ENCODE measurements around the gene TRPC6. TPM values are rescaled to one million over a fixed set of nuclear protein-coding genes. Genes with fewer than 3 reads are reported as not detected.

The TRPC6 gene
- total and polyA plus RNA-seq, 9 of the 15 experiments (the other 6 are each of a cell fraction or from before 2014, with no cell fraction given): not detected

GRCh38 chr11:101523634-101524260 is 60.1 kb downstream of the TRPC6 start (continued):
- TF ChIP-seq SRSF1 (IDR thresholded peaks at IDR 0.05; ENCODE audit: low read depth, low read length) (no peak), MAFG (tag; conservative IDR thresholded peaks at IDR 0.05) (no peak)

DNA sequence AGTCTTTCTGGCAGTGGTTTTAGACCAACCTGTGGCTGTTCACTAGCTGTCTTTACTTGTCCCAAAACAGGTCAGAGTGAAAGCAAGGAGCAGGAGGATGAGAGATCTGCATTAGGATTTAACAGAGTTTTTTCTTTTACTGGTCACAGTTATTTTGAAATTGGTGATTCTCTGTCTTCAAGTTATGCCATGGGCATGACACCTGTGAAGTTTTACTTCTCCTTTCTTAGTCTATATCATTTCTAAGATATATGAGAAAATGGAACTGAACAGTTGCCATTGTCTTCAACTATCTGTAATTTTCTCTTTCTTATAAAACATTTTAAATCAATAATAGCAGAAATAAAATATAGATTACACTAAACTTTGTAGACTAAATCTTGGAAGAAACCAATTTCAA is 60.6 kb downstream of the TRPC6 start:
- H3K9me1 ChIP-seq (ENCODE audit: control insufficient read depth, insufficient read depth, low read length): no peaks in the 10 kb centered on the region
- H3K9ac ChIP-seq (ENCODE audit: insufficient read depth in 1 of 2, low read depth in 2 of 2, low read length in 2 of 2): no peak overlapping the region
- TF ChIP-seq ELK3 (CRISPR knock-in tag; IDR thresholded peaks at IDR 0.05) (no peak), ZNF3 (CRISPR knock-in tag; IDR thresholded peaks at IDR 0.05) (no peak), AFF1 (IDR thresholded peaks at IDR 0.05; ENCODE audit: low read depth in 1 of 2, partially characterized antibody in 2 of 2) (no peak), ZNF282 (CRISPR knock-in tag; IDR thresholded peaks at IDR 0.05) (no peak), ZFPM2 (CRISPR knock-in tag; IDR thresholded peaks at IDR 0.05) (no peak), NCOR1 (IDR thresholded peaks at IDR 0.05) (no peak), KDM5B (IDR thresholded peaks at IDR 0.05; ENCODE audit: insufficient replicate concordance, low read depth, low read length) (no peak), NFXL1 (CRISPR knock-in tag; IDR thresholded peaks at IDR 0.05) (no peak), SOX6 (IDR thresholded peaks at IDR 0.05) (no peak), PCBP2 (IDR thresholded peaks at IDR 0.05; ENCODE audit: low read depth, low read length, poor library complexity, severe bottlenecking) (no peak), ZNF134 (CRISPR knock-in tag; conservative IDR thresholded peaks at IDR 0.05) (no peak), ZNF445 (CRISPR knock-in tag; IDR thresholded peaks at IDR 0.05; ENCODE audit: low read depth) (no peak), ELF1 (tag; IDR thresholded peaks at IDR 0.05) (no peak)
- intact Hi-C loops (cut with micrococcal nuclease) (no loop called here), in situ Hi-C loops (cut with MboI) (no loop called here)
- H3K36me3 ChIP-seq (ENCODE audit: control insufficient read depth, insufficient read depth, low read length): no peaks in the 10 kb centered on the region
- ChIA-PET CTCF (ENCODE audit: low intra/inter-chr PET ratio) (no interaction called here), POLR2A (no interaction called here)
- no TSS peak for BruUV-seq (replicated peaks)
- H3K27ac ChIP-seq (ENCODE audit: extremely low read depth, low read depth, low read length): no peak overlapping the region
- H3K27me3 ChIP-seq (ENCODE audit: control insufficient read depth in 2 of 2, insufficient read depth in 2 of 2, low read length in 2 of 2): no peaks in the 10 kb centered on the region
- H2AFZ ChIP-seq (ENCODE audit: low read depth, low read length): no peak overlapping the region
- no peaks in the 10 kb centered on the region for H3K4me1 ChIP-seq (replicated peaks in 1 of 2; ENCODE audit: control insufficient read depth in 2 of 2, insufficient read depth in 2 of 2, low read length in 2 of 2)
- no peak overlapping the region for H3K4me3 ChIP-seq
- H3K4me2 ChIP-seq (ENCODE audit: insufficient read depth, low read length): no peak overlapping the region
- no peak for ATAC-seq
- H3K9me3 ChIP-seq (replicated peaks; ENCODE audit: control insufficient read depth, insufficient read depth, low read depth, low read length): no peaks in the 10 kb centered on the region
- no peak for FAIRE-seq
- H3K79me2 ChIP-seq (ENCODE audit: control insufficient read depth, insufficient read depth, low read length): no peaks in the 10 kb centered on the region
- H4K20me1 ChIP-seq (replicated peaks; ENCODE audit: control insufficient read depth, insufficient read depth, low read length): no peaks in the 10 kb centered on the region
- DNase-seq (ENCODE audit: extremely low read depth in 1 of 4, low spot score in 3 of 4): no peak

All from K562 (cell line).